ENCODE measurements around the gene CHRNA4.

Gene CHRNA4

GRCh38 chr20:63321148-63321831, 39.9 kb downstream of the CHRNA4 start:
- no peaks in the 10 kb centered on the region for H4K20me1 ChIP-seq (ENCODE audit: insufficient read depth, low read length, poor library complexity, severe bottlenecking)
- H2AFZ ChIP-seq (ENCODE audit: low read length) = no peak overlapping the region
- H3K9me3 ChIP-seq (ENCODE audit: insufficient read depth, low read depth, low read length) = no peaks in the 10 kb centered on the region
- H3K4me3 ChIP-seq (ENCODE audit: low read length, poor library complexity, severe bottlenecking) = no peak overlapping the region
- H3K9me2 ChIP-seq (replicated peaks; ENCODE audit: low read depth, low read length) = no peaks in the 10 kb centered on the region
- no peaks in the 10 kb centered on the region for H3K79me2 ChIP-seq (ENCODE audit: insufficient read depth, low read length)
- peaks cover 5% of the 10 kb centered on the region for H3K4me1 ChIP-seq (ENCODE audit: insufficient read depth, low read length, poor library complexity, severe bottlenecking)
- no peak for TF ChIP-seq EZH2phosphoT487 (IDR thresholded peaks at IDR 0.05; ENCODE audit: borderline replicate concordance)
- no peak for TF ChIP-seq CTCF (conservative IDR thresholded peaks at IDR 0.05; ENCODE audit: low read length)
- H3K27me3 ChIP-seq (ENCODE audit: insufficient read depth, low read length, poor library complexity, severe bottlenecking) = no peaks in the 10 kb centered on the region
- H3K36me3 ChIP-seq (ENCODE audit: insufficient read depth, low read length) = no peaks in the 10 kb centered on the region
- H3K4me2 ChIP-seq (ENCODE audit: low read depth, low read length, poor library complexity, severe bottlenecking) = no peak overlapping the region
- H3F3A ChIP-seq (ENCODE audit: low read depth) = no peaks in the 10 kb centered on the region
- H3K9ac ChIP-seq (ENCODE audit: low read depth, low read length, poor library complexity, severe bottlenecking) = no peak overlapping the region

DNA sequence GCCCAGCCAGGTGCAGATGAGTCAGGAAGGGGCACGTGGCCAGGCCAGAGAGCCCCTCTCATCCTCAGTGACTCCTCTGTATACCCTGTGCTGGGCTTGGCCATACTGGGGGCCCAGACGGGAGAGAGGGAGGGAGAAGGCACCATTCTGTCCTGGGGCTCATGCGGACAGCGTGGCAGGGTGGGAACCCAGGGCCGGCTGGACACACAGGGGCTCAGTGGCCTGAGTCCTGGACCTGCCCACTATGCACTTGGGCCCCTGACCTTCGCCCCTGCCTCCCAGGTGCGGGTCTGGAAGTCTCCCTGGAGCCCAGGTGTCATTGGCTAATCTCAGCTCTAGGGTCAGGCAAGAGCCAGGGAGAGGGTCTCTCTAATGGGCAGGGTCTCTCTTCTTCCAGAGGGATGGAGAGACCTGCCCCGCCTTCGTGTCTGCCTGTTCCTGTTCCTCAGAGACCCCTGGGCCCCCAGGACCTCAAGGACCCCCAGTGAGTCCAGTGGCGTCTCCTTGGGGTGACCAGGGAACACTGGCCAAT, 40.5 kb downstream of the CHRNA4 start:
- no peak overlapping the region for H3K4me3 ChIP-seq (ENCODE audit: low read length, poor library complexity, severe bottlenecking)
- TF ChIP-seq CTCF (conservative IDR thresholded peaks at IDR 0.05; ENCODE audit: low read length) = no peak
- no peaks in the 10 kb centered on the region for H3K9me2 ChIP-seq (replicated peaks; ENCODE audit: low read depth, low read length)
- no peak overlapping the region for H3K4me2 ChIP-seq (ENCODE audit: low read depth, low read length, poor library complexity, severe bottlenecking)
- H4K20me1 ChIP-seq (ENCODE audit: insufficient read depth, low read length, poor library complexity, severe bottlenecking) = no peaks in the 10 kb centered on the region
- no peak overlapping the region for H3K9ac ChIP-seq (ENCODE audit: low read depth, low read length, poor library complexity, severe bottlenecking)
- H3K36me3 ChIP-seq (ENCODE audit: insufficient read depth, low read length) = no peaks in the 10 kb centered on the region
- no peaks in the 10 kb centered on the region for H3K4me1 ChIP-seq (ENCODE audit: insufficient read depth, low read length, poor library complexity, severe bottlenecking)
- H3K27me3 ChIP-seq (ENCODE audit: insufficient read depth, low read length, poor library complexity, severe bottlenecking) = no peaks in the 10 kb centered on the region
- H2AFZ ChIP-seq (ENCODE audit: low read length) = no peak overlapping the region
- no peaks in the 10 kb centered on the region for H3K9me3 ChIP-seq (ENCODE audit: insufficient read depth, low read depth, low read length)
- H3F3A ChIP-seq (ENCODE audit: low read depth) = no peaks in the 10 kb centered on the region
- H3K79me2 ChIP-seq (ENCODE audit: insufficient read depth, low read length) = no peaks in the 10 kb centered on the region

- no peak overlapping the region for H2AFZ ChIP-seq (ENCODE audit: low read length)
- TF ChIP-seq EZH2phosphoT487 (IDR thresholded peaks at IDR 0.05; ENCODE audit: borderline replicate concordance) = no peak
- TF ChIP-seq CTCF (conservative IDR thresholded peaks at IDR 0.05; ENCODE audit: low read length) = no peak
- H3K9me3 ChIP-seq (ENCODE audit: insufficient read depth, low read depth, low read length) = no peaks in the 10 kb centered on the region
- H3K27me3 ChIP-seq (ENCODE audit: insufficient read depth, low read length, poor library complexity, severe bottlenecking) = no peaks in the 10 kb centered on the region
- H4K20me1 ChIP-seq (ENCODE audit: insufficient read depth, low read length, poor library complexity, severe bottlenecking) = no peaks in the 10 kb centered on the region
- no peaks in the 10 kb centered on the region for H3K36me3 ChIP-seq (ENCODE audit: insufficient read depth, low read length)
- H3K9me2 ChIP-seq (replicated peaks; ENCODE audit: low read depth, low read length) = no peaks in the 10 kb centered on the region
- H3K4me3 ChIP-seq (ENCODE audit: low read length, poor library complexity, severe bottlenecking) = no peak overlapping the region
- H3K79me2 ChIP-seq (ENCODE audit: insufficient read depth, low read length) = no peaks in the 10 kb centered on the region
- H3F3A ChIP-seq (ENCODE audit: low read depth) = no peaks in the 10 kb centered on the region
- no peak overlapping the region for H3K4me2 ChIP-seq (ENCODE audit: low read depth, low read length, poor library complexity, severe bottlenecking)
- H3K4me1 ChIP-seq (ENCODE audit: insufficient read depth, low read length, poor library complexity, severe bottlenecking) = no peaks in the 10 kb centered on the region
- no peak overlapping the region for H3K9ac ChIP-seq (ENCODE audit: low read depth, low read length, poor library complexity, severe bottlenecking)
Observed at GRCh38 chr20:63320041-63320511, 41.1 kb downstream of the CHRNA4 start.

Measured in Loucy (cell line).